Anterior cingulate cortex (tissue), 58 donors: ENCODE results near the gene ATAD1.
"Not testable (repeated sequence)": the region's sequence is repeated elsewhere in the genome, so short reads cannot be mapped to it uniquely, and the experiment has no call there.

Experiments
- DNase-seq, 58 donors: peaks; one replicate each; lab custom pipeline; 2025; lab: John Stamatoyannopoulos, UW

Gene ATAD1

DNA sequence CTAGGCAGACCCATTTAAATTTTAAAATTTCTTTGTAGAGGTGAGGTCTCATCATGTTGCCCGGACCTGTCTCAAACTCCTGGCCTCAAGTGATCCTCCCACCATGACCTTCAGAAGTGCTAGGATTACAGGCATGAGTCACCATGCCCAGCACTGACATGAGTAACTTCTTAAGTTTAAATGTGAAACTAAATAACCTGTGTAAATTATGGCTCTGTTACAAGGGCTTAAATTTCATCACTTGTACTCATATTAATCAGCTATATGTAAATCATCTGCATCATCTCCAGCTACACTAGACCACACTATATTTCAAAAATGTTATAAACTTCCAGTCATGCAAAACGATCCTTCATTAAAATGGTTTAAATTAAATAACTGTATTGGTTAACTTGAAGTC is 56.1 kb downstream of the ATAD1 start:
- no peak for DNase-seq

DNA sequence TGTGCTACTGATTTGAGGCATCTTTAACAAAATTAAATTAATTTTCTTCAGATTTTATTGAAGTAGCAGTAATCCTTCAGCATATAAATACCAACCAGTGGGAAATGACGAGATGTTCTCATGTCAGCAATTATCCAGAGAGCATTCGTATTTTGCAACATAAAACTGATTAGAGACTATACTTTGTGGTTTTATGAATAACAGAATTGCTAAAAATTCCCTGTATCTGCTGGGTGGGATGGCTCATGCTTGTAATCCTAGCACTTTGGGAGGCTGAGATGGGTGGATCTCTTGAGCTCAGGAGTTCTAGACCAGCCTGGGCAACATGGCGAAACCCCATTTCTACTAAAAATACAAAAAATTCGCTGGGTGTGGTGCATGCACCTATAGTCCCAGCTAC is 56.9 kb downstream of the ATAD1 start:
- no peak for DNase-seq

DNA sequence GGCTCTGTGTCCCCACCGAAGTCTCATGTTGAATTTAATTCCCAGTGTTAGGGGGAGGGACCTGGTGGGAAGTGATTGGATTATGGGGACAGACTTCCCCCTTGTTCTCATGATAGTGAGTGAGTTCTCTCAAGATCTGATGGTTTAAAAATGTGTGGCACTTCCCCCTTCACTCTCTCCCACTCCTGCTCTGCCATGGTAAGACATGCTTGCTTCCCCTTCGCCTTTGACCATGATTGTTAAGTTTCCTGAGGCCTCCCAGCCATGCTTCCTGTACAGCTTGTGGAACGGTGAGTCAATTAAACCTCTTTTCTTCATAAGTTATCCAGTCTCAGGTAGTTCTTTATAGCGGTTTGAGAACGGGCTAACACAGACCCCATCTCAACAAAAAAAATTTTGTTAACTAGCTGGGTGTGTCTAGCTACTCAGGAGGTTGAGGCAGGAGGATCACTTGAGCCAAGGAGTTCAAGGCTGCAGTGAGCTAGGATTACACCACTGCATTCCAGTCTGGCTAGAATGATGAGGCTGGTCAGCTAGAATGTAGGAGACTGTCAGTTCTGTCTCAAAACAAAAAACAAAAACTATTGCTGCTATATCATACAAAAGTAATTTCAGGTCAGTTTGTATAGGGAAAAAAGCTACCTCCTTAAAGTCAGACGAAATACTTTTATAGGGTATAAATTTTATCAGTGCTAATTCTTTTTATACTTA is 57.7 kb downstream of the ATAD1 start:
- DNase-seq, result no peak

DNA sequence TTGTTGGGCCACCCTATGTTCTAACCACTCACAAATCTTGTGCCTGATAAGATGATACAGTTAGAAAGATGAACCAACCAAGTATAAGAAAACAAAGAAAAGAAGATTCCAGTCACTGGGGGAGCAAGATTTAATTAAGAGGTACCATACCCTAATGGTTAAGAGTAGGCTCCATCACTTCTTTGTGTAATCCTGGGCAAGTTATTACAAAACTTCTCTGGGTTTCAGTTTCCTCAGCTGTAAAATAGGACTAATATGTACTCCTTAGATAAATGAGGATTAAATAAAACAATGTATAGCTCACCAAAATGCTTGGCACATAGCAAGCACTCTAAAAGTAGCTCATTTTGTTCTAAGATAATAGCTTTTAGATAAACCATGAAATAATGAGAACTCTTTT is 58.5 kb downstream of the ATAD1 start:
- DNase-seq, result no peak

DNA sequence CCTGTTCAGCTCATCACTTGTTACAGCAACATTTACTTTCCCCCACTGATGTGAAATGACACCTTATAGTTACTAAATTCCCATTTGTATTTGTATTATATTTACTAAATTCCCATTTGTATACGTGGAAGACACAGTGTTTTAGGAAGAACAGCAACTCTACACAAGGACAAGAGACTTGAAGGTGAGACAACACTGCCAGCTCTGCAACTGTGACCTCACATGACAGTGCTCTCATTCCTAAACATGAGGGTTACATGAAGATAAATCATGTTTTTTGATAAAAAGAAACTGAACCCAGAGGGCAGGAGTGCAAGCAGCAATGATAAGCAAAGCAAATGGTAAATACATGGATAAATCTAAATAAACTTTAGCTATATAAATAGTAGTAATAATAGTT is 60.3 kb downstream of the ATAD1 start:
- DNase-seq, result no peak

DNA sequence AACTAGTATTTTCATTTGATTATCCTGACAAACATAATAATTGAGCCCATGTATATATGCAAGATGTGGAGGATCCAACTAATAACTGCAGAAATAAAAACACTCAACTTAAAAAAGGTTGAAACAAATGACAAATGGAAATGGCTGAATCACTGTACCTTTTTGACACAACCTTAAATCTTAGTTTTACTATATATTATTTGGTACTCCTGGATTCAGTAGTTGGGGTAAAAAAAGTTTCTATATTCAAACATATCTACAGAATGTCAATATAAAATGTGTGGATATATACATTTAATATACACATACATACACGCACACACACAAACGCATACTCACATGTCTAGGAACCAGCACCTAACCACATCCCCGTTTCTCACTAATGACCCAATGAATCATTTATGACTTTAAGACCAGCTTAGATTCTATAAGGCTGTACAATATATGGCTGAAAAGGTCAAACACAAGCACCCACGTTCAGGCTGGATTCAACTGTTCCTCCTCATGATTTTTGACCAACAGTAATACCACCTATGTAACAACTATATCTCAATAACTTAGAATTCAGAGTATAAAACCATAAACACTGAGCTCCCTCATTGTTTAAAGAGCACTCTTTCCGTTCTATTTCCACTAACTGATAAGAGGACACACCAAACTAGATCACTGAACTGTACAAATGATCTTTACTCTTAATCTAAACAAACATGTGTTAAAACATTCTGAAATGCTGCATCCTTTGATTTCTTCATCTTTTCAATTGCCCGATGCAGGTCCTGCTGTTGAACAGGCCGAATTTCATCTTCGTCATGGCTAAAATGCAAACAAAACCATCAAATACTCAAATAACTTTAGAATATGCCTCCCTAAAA is 63.8 kb downstream of the ATAD1 start:
- no peak for DNase-seq

DNA sequence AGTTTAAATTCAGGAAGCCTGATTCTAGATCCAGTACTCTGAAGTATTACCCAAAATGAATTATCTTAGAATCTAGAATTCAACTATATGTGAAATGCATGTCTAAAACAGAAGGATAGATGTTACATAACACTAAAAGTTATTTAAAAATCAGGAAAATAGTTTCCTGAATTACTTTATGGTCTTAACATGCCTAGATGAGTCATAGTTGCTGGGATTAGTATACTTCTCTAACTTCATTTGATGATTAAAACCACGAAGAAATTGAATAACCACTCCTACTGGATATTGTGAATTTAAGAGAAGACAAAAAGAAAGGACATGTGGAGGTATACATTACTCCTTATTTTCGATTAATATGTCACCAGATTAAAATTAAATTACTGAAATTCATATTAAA is 65.5 kb downstream of the ATAD1 start:
- no peak for DNase-seq

DNA sequence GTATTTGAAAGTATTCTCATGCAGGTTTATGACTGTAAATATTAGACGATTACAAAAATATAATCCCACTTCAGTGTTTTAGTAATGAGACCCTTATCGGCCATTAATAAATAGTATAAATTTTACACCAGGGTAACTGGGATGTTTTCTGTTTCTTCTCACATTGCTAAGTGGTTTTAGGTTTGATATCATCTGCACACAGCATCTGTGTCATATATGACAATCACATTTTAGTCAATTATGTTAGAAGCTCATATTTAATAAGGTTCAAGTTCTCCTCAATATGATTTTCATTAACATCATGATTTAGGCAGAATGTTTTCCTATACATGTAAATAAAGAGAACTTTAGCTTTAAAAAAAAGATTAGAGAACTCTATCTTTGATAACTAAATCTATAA is 66.8 kb downstream of the ATAD1 start:
- DNase-seq, result no peak

DNA sequence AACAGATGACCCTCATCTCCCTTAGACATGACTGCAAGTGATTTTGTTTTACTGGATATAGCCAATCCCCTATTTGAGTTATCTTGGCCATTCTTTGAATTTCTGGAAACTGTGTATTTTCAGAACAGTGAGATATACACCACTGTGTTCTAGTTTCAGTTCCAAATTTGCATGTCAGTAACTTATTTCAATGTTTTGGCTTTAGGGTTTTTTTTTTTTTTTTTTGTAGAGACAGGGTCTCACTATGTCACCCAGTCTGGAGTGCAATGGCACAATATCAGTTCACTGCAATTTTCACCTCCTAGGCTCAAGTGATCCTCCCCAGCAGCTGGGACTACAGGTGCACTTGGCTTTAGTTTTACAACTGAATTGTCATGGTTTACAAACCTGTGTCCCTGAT is 67.2 kb downstream of the ATAD1 start:
- no peak for DNase-seq

DNA sequence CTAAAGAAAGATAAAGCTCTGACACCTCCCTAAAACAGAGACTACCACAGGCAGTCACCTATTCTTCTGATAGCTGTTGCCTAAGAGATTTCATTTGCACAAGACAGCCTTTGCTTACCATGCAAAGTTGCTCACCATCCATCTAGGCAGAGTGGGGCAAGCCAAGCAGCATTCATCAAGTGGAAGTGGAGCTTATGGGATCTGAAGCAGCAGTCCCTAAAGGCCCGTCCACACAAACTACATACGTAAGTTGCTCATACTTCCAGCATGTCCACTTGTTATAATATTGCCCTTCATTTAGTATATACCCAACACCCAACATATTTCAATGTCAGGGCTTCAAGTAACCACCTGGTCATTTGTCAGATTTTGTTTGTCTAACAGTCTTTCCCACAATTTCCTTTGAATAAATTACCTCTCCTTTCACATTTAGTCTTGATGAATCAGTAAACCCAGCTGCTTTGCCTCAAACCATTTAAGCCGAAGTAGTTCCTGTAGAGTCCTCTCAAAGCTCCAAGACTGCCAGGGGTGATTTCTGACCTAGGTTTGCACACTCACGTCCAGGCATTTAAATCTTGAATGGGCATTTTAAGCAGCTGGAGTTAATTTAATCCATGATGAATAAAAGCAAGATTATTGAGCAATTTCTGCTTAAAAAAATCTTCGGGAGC is 67.9 kb downstream of the ATAD1 start:
- DNase-seq, result no peak

DNA sequence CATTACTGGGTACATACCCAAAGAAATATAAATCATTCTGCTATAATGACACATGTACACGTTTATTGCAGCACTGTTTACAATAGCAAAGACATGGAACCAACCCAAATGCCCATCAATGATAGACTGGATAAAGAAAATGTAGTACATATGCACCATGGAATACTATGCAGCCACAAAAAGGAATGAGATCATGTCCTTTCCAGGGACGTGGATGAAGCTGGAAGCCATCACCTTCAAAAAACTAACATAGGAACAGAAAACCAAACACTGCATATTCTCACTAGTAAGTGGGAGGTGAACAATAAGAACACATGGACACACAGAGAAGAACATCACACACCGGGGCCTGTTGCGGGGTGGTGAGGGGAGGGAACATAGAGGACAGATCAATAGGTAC is 69.8 kb downstream of the ATAD1 start:
- DNase-seq, result not testable (repeated sequence)

DNA sequence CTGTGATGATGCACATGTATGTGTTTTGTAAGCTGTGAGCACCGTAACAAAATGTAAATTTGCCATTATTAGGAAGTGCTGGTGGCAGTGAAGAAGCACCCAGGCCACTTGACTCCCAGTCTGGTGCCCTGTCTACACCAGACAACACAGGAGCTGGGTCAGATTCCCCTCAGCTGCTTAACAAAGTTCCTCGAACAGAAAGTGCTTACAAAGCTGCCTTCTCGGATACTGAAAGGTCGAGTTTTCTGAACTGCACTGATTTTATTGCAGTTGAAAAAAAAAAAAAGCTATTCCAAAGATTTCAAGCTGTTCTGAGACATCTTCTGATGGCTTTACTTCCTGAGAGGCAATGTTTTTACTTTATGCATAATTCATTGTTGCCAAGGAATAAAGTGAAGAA is 71.1 kb downstream of the ATAD1 start:
- no peak for DNase-seq

DNA sequence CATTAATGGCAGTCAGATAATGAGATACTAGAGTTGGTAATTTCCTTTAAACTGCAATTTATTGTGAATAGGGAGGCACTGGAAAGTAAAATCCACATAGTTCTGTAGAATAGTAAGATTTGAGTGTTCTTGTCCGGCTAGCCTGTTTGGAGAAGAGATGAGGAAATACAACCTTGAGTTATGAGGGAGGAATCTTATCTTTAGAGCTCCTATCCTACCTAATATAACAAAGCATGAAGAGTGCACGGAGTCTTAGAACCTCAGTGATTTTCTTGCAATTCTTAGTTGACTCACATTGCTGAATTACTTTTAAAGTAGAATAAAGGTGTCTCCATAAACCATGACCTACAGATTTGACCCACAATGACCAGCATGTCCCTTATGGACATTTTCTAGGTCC is 73.4 kb downstream of the ATAD1 start:
- DNase-seq, result no peak

DNA sequence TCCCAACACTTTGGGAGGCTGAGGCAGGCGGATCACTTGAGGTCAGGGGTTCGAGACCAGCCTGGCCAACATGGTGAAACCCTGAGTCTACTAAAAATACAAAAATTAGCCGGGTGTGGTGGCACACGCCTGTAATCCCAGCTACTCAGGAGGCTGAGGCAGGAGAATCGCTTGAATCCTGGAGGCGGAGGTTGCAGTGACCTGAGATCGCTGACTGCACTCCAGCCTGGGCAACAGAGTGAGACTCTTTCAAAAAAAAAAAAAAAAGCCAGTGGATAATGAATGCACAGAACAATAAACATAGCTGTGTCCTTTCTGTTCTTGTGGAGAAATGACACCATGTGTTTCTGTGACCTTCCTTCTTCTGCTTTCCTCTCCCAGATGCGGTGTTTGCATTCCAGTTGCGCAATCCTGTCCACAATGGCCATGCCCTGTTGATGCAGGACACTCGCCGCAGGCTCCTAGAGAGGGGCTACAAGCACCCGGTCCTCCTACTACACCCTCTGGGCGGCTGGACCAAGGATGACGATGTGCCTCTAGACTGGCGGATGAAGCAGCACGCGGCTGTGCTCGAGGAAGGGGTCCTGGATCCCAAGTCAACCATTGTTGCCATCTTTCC is 74.9 kb downstream of the ATAD1 start:
- not testable (repeated sequence) for DNase-seq

DNA sequence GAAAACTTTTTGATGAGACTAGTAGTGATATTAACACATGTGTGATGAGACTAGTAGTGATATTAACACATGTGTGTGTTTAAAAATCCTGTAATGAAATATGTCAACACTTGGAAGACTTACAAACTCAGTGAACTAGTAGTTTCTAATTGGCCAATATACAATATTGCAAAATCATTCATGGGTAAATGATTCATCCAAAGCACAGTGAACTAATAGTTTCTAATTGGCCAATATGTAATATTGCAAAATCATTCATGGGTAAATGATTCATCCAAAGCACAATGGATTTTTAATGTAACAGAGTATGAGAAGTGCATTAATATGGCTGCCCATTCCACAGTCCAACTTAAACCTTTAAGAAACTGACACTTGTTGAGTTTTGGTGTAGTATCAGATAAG is 77.8 kb downstream of the ATAD1 start:
- DNase-seq, result no peak

DNA sequence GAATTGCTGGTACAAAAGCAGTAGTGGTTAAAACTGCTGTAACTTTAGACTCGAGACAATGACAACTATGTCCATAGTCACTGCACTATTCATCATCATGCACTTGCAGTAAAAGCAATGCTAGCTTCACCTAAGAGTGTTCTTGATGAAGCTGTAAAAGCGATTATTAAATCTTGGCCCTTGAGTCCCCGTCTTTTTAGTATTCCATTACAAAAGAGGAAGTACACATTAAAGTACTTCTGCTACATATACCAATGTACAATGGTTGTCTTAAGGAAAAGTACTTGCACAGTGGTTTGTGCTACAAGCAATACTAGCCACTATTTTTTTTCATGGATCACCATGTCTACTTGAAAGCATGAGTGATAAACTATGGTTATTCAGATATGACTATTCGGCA is 78.3 kb downstream of the ATAD1 start:
- no peak for DNase-seq

DNA sequence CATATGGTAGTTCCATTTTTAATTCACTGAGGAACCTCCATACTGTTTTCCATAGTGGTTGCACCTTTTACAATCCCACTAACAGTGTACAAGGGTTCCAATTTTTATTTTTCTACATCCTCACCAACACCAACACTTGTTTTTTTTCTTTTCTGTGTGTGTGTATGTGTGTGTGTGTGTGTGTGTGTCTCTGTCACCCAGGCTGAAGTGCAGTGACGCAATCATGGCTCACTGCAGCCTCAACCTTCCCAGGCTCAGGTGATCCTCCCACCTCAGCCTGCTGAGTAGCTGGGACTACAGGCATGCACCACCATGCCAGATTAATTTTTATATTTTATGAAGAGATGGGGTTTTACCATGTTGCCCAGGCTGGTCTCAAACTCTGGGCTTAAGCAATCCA is 79.8 kb downstream of the ATAD1 start:
- not testable (repeated sequence) for DNase-seq

DNA sequence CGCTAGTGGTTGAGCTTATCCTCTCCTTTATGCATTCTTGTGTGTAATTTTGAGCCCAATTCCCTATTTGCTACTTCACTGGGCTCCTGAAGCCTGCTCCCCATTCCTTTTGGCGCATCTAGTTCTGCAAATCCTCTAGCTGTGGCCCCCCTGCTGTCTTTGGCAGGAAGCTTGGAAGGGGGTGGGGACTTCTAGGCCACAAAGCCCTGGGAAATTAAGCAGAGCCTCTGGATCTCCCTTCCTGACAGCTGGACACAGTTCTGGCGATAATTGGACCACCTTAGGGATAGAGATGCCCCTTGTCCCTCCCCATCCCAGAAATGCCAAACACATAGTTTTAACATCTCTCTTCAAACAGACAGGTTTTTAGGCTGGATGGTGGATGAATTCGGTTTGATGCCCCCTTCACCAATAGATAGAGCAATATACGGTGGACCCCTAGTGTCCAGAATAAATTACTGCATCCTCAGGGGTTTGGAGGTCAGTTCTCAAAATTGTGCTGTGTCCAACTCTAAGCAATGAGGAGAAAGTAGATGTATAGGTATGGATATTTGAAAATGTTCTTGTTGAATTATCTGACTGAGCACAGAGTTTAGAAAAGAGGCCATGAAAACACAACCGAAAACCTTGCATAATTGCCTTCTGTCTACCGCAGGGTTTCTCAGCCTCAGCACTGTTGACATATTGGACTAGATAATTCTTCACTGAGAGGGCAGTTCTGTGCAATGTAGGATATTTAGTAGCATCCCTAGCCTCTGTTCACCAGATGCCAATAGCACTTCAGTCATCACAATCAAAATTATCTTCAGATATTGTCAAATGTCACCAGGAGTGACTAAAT is 82.8 kb downstream of the ATAD1 start:
- DNase-seq, result peak in 17 of 58 donors; percentile 1 to 38 (median 8)

DNA sequence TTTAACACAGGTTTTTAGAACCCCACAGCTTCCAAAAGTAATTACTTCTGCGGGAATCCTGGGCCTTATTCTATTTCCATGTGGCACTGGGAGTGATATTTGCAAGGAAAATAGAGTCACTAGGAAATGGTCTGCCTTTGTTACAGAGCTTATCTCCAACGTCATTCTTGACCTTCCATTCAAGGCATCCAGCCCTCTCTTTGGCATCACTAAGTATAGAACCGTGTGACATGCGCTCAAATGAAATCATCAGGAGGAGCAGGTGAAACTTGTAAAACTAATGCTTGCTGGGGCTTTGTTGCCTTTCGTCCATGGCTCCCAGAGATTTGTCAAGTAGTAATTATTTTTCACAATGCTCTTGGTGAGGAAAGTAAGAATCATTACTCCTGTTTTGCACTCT is 84.9 kb downstream of the ATAD1 start:
- no peak for DNase-seq

DNA sequence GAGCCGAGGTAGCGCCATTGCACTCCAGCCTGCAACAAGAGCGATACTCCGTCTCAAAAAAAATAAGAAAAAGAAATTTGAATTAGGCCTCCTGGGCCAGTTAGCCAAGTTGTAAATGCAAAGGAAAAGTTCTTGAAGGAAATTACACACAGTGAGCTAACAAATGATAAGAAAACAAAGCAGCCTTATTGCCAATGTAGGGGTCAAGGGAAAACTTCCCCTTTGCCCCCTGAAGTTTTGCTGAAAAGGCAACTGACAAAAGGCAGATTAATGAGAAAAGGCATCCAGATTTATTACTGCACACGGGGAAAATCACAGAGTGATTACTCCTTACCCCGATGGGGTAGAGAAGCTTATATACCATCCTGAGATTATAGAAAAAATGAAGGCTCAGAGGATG is 88.1 kb downstream of the ATAD1 start:
- no peak for DNase-seq
